K562 (cell line): ENCODE results near the gene TEX14.

Experiments used
- CTCF ChIP-seq, 3 experiments: IDR thresholded peaks in 2 of 3; conservative IDR thresholded peaks in 1 of 3; 2 replicates each; pipeline ENCODE4 v1.5.1; 2011 to 2012; ENCODE audit warnings: low read length in 3 of 3, mild to moderate bottlenecking in 3 of 3, control low read depth in 2 of 3, improper control_type of control experiment in 1 of 3, inconsistent platforms in 1 of 3, low read depth in 1 of 3, mixed read lengths in 1 of 3, moderate library complexity in 1 of 3; ENCODE audit not compliant: insufficient read depth in 2 of 3
- PREB ChIP-seq: sonication (generic); formaldehyde crosslinking; IDR thresholded peaks from 2 replicates; pipeline ENCODE4 v1.8.1; 2023; ENCODE audit warnings: mild to moderate bottlenecking, missing genetic modification reagents
- RFX5 ChIP-seq: IDR thresholded peaks from 2 replicates; pipeline ENCODE4 v1.6.1; 2011; ENCODE audit warnings: low read depth, mild to moderate bottlenecking, improper control_type of control experiment, low read length
- ZNF76 ChIP-seq: fragments of 250-450 bp; sonication (Bioruptor Pico); IDR thresholded peaks from 2 replicates; pipeline ENCODE4 v1.4.0; 2020; ENCODE audit warnings: mild to moderate bottlenecking, moderate library complexity, borderline replicate concordance

- no peak for TF ChIP-seq CTCF (IDR thresholded peaks at IDR 0.05 in 2 of 3, conservative IDR thresholded peaks at IDR 0.05 in 1 of 3; ENCODE audit: insufficient read depth in 2 of 3, low read depth in 1 of 3, low read length in 3 of 3)
- no peak for TF ChIP-seq RFX5
- no peak for TF ChIP-seq PREB
- TF ChIP-seq ZNF76, result no peak
Observed at GRCh38 chr17:58572846-58573245, 119.0 kb downstream of the TEX14 start.
